DOHH2 (cell line): ENCODE results near the gene ADH4.

Source experiments
- CTCF ChIP-seq: fragments of 200-600 bp; sonication (generic); IDR thresholded peaks from one replicate; pipeline ENCODE4 v1.5.1; 2014; ENCODE audit warnings: antibody characterized with exemption, mild to moderate bottlenecking, low read depth, low read length; ENCODE audit not compliant: poor library complexity, severe bottlenecking
- EZH2phosphoT487 ChIP-seq: fragments of 200-600 bp; sonication (generic); IDR thresholded peaks from 2 replicates; pipeline ENCODE4 v1.6.1; 2017; ENCODE audit warnings: borderline replicate concordance, mild to moderate bottlenecking, antibody characterized with exemption, low read length, moderate library complexity, mixed read lengths

GRCh38 chr4:99090481-99091215, 53.4 kb downstream of the ADH4 start:
- no peak for TF ChIP-seq CTCF
- no peak for TF ChIP-seq EZH2phosphoT487
